AG10803 (cell line): ENCODE measurements around the gene SERPINE1.

Experiments
- DNase-seq: peaks from one replicate; pipeline ENCODE4 v3.0.0; 2010; ENCODE audit warnings: low read depth
- H3K4me3 ChIP-seq: 2 replicates; pipeline ENCODE4 v1.5.1; 2011; ENCODE audit warnings: mild to moderate bottlenecking, low read length, control low read depth
- CTCF ChIP-seq: conservative IDR thresholded peaks from 2 replicates; pipeline ENCODE4 v1.5.1; 2011; ENCODE audit warnings: mild to moderate bottlenecking, low read length, control low read depth, inconsistent platforms

SERPINE1 gene

GRCh38 chr7:101126651-101127459 is at the start of gene SERPINE1:
Gene SERPINE1 (plus strand): TSS chr7:101127104. CDS start chr7:101128394, 1,290 bp downstream.
- peak within 1 kb of the TSS; percentile 95 for H3K4me3 ChIP-seq
- TF ChIP-seq CTCF = peak; percentile 50
- DNase-seq = peak; percentile 100

DNA sequence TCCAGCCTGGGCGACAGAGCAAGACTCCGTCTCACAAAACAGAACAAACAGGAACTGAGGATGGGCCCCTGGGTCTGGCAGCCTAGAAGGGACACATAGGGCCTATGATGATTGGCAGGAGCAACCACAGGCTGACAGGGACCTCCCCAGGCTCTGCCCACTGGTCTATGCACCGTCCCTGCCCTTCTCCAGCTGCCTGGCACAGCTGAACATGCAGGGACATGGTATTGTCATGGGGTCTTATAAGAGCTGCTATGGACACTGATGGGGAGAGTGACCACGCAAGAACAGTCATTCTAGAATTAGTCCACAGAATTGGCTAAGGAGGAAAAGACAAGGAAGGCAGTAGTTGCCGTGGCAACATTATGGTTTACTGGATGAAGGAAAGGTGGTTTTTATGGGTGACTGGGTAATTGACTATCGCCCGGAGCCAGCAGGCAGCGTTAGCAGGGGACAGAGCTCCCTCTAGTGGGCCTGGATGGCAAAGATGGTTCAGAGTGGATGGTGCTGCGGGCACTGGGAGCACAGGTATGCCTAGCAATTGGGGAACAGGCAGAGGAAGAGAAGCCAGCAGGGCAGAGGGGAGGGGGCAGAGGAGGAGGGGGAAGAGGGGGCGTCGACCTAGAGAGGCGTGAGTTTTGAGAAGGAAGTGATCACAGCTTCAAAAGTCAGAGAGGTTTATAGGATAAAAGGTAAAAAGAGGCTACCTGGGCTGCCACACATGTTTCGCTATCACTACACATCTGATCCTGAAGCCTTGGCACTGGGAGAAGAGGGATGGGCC is 49.4 kb upstream of the SERPINE1 start:
- TF ChIP-seq CTCF = peak; percentile 92
- H3K4me3 ChIP-seq = no peak overlapping the region
- DNase-seq = peak; percentile 62

GRCh38 chr7:101081432-101081831 is 45.5 kb upstream of the SERPINE1 start:
- no peak for DNase-seq
- no peak overlapping the region for H3K4me3 ChIP-seq
- TF ChIP-seq CTCF = no peak

DNA sequence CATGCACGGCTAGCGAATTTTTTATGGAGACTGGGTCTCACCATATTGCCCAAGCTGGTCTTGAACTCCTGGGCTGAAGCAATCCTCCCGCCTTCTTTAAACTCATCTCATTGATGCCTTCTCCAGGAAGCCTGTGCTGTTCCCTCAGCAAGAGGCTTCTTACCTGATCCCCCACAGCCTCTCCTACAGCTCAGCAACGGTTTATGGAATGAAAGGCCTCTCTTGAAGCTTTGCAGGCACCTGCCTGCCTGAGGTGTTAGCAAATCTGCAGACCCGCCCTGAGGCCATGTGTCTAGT is 42.1 kb upstream of the SERPINE1 start:
- H3K4me3 ChIP-seq = peak overlapping the region; percentile 96
- no peak for TF ChIP-seq CTCF
- no peak for DNase-seq

DNA sequence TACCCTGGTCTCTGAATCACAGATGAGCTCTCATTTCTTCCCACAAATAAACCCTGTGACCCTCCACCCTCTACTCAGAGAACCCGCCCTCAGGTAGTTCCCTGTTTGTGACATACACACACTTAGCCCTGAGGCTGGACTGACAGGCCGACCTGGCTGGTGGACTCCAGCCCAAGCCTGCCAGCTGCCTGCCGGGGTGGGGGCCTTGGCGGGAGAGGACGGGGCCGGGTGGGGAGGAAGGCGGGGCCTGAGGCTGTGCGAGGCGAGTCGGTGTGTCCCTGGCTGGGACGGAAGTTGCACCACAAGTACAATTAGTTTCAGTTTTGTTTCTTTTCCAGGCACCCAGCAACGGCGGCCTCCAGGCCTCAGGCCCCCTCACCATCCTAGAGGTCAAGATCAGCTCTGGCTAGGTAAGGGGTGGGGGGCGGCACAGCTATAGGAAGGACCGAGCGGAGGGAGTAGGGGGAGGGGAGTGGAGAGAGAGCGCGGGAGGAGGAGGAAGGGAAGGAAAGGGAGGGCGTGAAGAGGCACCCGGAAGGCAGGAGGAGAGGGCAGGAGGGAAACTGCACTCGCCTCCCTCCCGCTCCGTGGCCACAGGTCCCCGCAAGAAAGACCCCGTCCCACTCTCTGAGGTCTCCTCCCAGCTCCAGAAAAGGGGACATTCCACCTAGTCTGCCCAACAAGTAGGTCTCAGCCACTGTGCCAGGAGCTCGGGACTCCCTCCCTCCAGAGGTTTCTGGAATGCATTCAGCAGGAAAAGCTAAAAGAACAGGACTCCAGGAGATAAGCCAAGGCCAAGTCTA is 41.5 kb upstream of the SERPINE1 start, which contains the start of gene TRIM56:
TRIM56 (plus strand) TSS at position 320 of the 803 bp plus-strand sequence. CDS start 1,832 bp downstream, outside the sequence.
- peak; percentile 80 for DNase-seq
- no peak for TF ChIP-seq CTCF
- peak within 1 kb of the TSS; percentile 96 for H3K4me3 ChIP-seq

DNA sequence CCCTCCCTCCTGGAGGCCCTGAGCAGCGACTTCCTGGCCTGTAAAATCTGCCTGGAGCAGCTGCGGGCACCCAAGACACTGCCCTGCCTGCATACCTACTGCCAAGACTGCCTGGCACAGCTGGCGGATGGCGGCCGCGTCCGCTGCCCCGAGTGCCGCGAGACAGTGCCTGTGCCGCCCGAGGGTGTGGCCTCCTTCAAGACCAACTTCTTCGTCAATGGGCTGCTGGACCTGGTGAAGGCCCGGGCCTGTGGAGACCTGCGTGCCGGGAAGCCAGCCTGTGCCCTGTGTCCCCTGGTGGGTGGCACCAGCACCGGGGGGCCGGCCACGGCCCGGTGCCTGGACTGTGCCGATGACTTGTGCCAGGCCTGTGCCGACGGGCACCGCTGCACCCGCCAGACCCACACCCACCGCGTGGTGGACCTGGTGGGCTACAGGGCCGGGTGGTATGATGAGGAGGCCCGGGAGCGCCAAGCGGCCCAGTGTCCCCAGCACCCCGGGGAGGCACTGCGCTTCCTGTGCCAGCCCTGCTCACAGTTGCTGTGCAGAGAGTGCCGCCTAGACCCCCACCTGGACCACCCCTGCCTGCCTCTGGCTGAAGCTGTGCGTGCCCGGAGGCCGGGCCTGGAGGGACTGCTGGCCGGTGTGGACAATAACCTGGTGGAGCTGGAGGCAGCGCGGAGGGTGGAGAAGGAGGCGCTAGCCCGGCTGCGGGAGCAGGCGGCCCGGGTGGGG is 39.4 kb upstream of the SERPINE1 start:
- H3K4me3 ChIP-seq = no peak overlapping the region
- TF ChIP-seq CTCF = no peak
- no peak for DNase-seq
